ENCODE measurements around the gene KLKB1.

KLKB1 gene
- 0 to 0.15 (median 0.04) reads per million in 4 donors for total RNA-seq

DNA sequence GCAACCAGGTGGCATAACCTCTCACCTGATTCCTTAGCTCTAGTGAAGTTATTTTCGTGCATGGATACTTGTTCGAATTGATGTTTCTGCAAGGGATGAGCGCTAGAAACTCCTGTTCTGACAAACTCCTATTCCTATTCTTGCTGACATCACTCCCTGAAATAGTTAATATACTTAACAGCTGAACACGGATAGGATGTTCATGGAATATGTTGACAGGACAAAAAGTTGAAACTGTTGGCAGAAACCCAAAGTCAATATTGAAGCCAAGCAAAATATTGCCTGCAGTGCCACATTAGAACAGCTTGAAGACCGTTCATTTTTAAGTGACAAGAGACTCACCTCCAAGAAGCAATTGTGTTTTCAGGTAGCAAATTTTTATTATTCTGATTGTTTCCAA is at the start of gene KLKB1:
Gene KLKB1 (plus strand): TSS at position 287 of the 400 bp plus-strand sequence. CDS start 689 bp downstream, outside the sequence.
- DNase-seq: no peak

GRCh38 chr4:186188107-186188506 is 39.2 kb upstream of the KLKB1 start:
- no peak for DNase-seq

GRCh38 chr4:186189656-186190055 is 37.7 kb upstream of the KLKB1 start:
- DNase-seq: no peak

GRCh38 chr4:186190581-186191199 is 36.6 kb upstream of the KLKB1 start:
- peak in 4 of 5 donors; percentile 23 to 45 (median 37) for DNase-seq

DNA sequence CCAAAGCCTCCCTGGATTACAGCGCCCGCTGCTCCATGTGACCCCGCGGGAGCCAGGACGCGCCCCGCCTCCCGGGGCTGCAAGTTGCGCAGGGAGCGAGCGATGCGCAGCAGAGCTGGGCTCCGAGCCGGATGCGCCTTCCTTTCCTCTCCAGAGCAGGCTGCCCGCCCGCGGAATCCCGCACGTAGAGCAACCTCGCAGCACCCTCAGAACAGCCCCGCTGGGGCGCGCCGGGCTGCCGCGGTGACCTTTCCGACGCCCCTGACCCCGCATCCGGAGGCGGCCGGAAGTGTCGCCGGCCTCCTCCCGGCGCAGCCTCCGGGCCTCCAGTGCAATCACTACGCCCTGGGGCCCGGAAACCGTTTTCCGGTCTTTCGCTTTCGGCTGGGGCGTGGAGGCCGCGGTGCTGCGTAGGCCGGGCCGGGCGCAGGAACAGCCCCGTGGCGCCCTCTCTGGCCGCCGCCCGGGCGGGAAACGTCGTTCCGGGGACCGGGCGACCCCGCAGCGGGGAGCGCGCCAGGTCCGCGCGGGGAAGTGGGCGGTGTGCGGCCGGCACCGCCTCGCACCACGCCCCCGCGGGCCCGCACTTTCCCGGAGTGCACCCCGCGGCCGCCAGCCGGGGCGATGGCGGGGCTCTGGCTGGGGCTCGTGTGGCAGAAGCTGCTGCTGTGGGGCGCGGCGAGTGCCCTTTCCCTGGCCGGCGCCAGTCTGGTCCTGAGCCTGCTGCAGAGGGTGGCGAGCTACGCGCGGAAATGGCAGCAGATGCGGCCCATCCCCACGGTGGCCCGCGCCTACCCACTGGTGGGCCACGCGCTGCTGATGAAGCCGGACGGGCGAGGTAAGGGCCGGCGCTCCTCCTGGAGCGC is 35.9 kb upstream of the KLKB1 start, which contains the start of gene CYP4V2:
Gene CYP4V2 (plus strand): TSS at position 368 of the 866 bp plus-strand sequence. CDS start 257 bp downstream, at position 625.
- DNase-seq: peak; percentile 68 to 92 (median 77)

GRCh38 chr4:186192066-186192612 is 35.2 kb upstream of the KLKB1 start:
- no peak for DNase-seq

GRCh38 chr4:186193851-186194250 is 33.5 kb upstream of the KLKB1 start:
- DNase-seq: no peak

DNA sequence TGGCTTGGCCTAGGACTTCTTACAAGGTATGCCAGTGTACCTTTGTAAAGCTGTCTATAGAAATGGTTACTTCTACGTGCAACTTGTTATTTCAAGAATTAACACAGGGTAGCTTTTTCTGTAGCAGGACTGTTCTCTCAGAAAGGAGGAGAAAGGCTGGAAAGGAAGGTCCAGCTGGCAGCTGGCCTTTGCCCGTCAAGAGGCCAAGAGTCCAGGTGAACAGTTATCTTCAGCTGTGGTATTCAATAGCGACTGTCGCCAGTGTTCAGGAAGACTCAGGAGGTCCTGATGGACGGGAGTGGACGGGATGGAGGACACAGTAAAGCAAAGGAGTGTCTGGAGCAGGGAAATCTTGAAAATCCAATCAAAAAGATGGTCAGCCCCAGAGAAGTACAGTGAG is 31.2 kb upstream of the KLKB1 start:
- DNase-seq: no peak

DNA sequence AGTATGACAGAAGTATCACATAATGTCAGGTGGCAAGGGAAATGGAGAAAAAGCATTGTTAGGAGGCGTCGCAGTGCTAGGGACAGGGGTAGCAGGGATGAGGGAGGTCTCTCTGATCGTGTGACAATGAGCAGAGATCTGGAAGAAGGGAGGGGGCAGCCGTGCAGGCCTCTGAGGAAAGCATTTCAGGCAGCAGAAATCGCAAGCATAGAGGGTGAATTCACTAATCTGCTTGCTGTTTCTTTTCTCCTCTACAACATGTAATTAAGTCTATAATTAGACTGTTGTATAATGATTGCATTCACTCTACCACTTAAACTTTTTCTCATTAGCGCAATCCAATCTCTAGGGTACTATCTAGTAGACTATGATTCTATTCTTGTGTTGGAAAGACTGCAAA is 26.8 kb upstream of the KLKB1 start:
- no peak for DNase-seq

DNA sequence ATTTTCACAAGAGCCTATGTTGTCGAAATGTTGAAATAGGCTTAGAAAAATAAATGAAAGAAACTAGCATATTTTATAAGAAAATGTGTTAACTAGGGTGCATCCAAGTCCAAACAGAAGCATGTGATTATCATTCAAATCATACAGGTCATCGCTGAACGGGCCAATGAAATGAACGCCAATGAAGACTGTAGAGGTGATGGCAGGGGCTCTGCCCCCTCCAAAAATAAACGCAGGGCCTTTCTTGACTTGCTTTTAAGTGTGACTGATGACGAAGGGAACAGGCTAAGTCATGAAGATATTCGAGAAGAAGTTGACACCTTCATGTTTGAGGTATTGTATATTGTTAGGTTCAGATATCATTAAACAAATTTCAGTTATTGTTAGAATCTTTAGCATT is 26.3 kb upstream of the KLKB1 start:
- DNase-seq: no peak

DNA sequence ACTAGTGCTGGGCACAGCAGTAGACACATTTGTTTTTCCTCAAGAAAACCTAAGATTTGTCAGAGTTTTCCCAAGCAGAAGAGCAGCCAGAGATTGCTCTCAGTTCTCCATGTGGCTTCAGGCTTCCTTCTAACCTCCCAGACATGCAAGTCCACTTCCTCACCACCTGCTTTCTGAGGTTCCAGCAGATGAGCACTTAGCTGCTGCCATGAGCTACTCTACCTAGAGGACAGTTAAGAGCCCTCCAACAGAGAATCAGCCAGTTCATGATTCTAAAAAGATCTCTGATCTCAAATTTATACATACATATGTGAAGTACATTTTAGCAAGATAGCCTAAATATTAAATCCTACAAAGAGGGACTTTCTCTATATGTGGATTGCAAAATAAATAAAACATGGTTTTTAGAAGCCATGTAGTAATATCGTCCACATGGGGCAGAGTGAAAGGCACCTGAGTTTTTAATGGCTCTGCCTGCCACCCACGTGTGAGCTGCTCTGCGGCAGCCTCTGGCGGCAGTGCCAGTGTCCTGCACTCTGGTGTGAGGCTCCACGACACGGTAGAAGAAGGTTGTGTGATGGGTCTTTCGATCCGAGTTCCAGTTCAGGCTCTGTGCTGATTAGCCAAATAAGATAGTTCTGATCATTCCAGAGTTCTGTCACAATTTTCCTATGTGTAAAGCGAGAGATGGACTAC is 25.6 kb upstream of the KLKB1 start:
- DNase-seq: peak; percentile 24 to 52 (median 36)

GRCh38 chr4:186202490-186203140 is 24.7 kb upstream of the KLKB1 start:
- no peak for DNase-seq

DNA sequence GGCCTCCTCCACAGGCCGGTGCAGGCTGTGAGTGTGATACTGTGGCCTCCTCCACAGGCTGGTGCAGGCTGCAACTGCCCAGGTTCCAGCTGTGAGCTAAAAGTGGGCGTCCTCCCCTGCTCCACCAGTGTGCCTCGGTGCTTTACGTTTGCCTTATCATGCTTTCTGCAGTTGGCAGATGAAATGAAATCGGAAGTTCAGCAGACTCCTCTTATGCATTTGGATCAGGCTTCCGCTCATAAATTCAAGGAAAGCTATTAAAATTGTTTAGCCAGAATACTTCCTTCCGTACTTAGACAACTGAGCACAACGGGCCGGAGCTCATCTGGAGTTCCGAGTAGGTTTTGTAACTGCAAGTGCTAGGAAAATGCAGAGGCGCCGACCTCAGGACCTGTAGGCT is 23.9 kb upstream of the KLKB1 start:
- DNase-seq: no peak

GRCh38 chr4:186204103-186204559 is 23.2 kb upstream of the KLKB1 start:
- DNase-seq: peak in 4 of 5 donors; percentile 8 to 66 (median 54)

DNA sequence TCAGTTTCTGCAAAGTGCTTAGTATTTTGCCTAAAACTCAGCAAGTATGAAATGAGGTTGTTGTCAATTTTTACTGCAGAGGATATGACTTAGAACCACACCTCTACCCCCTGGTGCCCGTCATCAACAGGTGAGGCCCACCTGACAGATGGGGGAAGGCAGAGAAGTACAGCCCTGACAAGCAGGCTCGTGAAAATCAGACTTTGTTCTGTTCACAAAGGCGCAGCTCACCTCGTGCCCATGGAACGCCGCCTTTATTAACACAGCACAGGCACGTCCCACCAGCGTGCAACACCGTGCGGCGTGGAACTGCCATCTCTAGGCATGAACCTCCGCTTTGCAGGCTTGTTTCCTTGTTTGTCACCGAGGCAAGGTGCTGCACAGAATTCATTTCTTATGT is 22.6 kb upstream of the KLKB1 start:
- no peak for DNase-seq

DNA sequence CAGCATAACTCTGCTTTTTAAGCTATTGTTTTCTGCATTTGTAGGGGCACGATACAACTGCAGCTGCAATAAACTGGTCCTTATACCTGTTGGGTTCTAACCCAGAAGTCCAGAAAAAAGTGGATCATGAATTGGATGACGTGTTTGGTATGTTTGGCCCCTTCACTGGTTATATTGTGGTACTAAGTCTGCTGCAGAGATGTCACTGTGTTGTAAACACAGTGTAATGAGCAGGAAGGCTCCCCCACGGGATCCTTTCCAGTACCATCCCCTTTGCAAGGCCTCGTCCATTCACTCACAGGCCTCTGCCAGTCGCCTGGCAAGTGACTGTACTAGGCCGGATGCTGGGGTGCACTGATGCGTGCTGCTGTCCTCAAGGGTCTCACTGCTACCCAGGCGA is 22.2 kb upstream of the KLKB1 start:
- DNase-seq: no peak

DNA sequence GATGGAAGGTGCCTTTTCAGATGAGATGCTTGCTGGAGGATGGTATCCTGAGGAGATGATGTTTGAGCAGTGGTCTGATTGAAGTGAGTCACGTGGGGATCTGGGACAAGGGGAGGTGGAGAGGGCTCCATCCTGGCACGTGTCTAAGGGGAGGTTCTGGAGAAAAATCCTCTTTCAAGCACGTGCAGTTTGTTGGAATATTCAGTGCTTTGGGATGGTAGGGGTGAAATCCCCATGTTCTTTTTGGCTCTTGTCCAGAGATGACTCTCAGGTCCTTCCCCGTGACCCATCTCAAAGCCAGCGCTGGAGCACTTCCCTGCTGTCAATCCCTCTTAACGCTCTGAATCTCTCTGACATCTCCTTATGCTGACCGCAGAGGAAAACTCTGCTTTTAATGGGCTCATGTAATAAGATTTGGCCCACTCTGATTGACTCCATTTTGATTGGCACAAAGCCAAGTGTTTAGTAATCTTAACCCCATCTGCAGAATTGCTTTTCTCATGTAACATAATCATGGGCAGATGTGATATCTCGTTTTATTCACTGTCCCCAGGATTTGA is 10.8 kb upstream of the KLKB1 start:
- DNase-seq: no peak

DNA sequence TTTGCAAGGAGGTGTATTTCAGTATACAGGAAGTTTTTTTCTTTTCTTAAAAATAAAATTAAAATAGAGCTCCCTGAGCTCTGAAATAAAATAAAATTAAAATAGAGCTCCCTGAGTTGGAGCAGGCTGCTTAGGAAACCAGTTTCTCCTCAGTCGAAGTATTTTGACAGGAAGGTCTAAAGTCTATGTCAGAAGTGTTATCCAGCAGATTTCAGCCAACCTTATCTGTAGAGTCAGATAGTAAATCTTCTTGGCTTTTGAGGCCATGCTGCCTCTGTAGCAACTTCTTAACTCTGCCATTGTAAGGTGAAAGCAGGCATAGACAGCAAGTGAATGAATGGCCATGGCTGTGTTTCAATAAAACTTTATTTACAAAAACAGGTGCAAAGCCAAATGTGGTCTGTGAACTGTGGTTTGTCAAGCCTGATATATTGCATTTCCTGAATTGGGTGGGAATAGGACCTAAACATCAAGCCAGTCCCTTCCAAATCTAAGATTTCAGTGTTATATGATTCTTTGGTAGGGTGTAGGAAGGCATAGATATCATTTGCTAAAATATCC is 9.5 kb upstream of the KLKB1 start:
- no peak for DNase-seq

GRCh38 chr4:186221624-186222023 is 5.7 kb upstream of the KLKB1 start:
- DNase-seq: no peak

GRCh38 chr4:186225848-186226247 is 1.5 kb upstream of the KLKB1 start:
- DNase-seq: no peak

GRCh38 chr4:186226521-186227189 is 652 bp upstream of the KLKB1 start:
- DNase-seq: no peak

All from T-helper 1 cell (primary cell).